ENCODE results near the gene CCNL2. TPM values are rescaled to one million over a fixed set of nuclear protein-coding genes. Genes with fewer than 3 reads are reported as not detected.

CCNL2 gene
- total and polyA plus RNA-seq, 2 of the 13 experiments (the other 11 are each of a cell fraction or from before 2014, with no cell fraction given): 105 to 340 TPM

- peak; percentile 55; the same call in 1 of the 2 replicates for TF ChIP-seq BRF2 (CRISPR knock-in tag; IDR thresholded peaks at IDR 0.05)
- TF ChIP-seq ZNF720 (CRISPR knock-in tag; IDR thresholded peaks at IDR 0.05): no peak
- peak; percentile 74; the same call in 1 of the 2 replicates for TF ChIP-seq ATF6 (CRISPR knock-in tag; conservative IDR thresholded peaks at IDR 0.05)
- no peak for TF ChIP-seq XBP1 (CRISPR knock-in tag; IDR thresholded peaks at IDR 0.05)
- TF ChIP-seq HOXA9 (CRISPR knock-in tag; IDR thresholded peaks at IDR 0.05; ENCODE audit: borderline replicate concordance): peak; percentile 86; the same call in 1 of the 2 replicates
- TF ChIP-seq ZNF33B (CRISPR knock-in tag; IDR thresholded peaks at IDR 0.05): peak; percentile 71; the same call in 1 of the 2 replicates
- no peak for TF ChIP-seq ZMAT5 (CRISPR knock-in tag; IDR thresholded peaks at IDR 0.05; ENCODE audit: borderline replicate concordance, low read depth)
- TF ChIP-seq IKZF5 (CRISPR knock-in tag; IDR thresholded peaks at IDR 0.05): peak; percentile 97
- peak; percentile 96 for TF ChIP-seq ARNTL (CRISPR knock-in tag; IDR thresholded peaks at IDR 0.05)
- TF ChIP-seq, protein P1, sequence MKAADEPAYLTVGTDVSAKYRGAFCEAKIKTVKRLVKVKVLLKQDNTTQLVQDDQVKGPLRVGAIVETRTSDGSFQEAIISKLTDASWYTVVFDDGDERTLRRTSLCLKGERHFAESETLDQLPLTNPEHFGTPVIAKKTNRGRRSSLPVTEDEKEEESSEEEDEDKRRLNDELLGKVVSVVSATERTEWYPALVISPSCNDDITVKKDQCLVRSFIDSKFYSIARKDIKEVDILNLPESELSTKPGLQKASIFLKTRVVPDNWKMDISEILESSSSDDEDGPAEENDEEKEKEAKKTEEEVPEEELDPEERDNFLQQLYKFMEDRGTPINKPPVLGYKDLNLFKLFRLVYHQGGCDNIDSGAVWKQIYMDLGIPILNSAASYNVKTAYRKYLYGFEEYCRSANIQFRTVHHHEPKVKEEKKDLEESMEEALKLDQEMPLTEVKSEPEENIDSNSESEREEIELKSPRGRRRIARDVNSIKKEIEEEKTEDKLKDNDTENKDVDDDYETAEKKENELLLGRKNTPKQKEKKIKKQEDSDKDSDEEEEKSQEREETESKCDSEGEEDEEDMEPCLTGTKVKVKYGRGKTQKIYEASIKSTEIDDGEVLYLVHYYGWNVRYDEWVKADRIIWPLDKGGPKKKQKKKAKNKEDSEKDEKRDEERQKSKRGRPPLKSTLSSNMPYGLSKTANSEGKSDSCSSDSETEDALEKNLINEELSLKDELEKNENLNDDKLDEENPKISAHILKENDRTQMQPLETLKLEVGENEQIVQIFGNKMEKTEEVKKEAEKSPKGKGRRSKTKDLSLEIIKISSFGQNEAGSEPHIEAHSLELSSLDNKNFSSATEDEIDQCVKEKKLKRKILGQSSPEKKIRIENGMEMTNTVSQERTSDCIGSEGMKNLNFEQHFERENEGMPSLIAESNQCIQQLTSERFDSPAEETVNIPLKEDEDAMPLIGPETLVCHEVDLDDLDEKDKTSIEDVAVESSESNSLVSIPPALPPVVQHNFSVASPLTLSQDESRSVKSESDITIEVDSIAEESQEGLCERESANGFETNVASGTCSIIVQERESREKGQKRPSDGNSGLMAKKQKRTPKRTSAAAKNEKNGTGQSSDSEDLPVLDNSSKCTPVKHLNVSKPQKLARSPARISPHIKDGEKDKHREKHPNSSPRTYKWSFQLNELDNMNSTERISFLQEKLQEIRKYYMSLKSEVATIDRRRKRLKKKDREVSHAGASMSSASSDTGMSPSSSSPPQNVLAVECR (CRISPR knock-in tag; IDR thresholded peaks at IDR 0.05; ENCODE audit: borderline replicate concordance): peak; percentile 98
- TF ChIP-seq SRY (CRISPR knock-in tag; IDR thresholded peaks at IDR 0.05): no peak
- peak; percentile 95 for TF ChIP-seq CBFB (CRISPR knock-in tag; IDR thresholded peaks at IDR 0.05)
- peak; percentile 91 for TF ChIP-seq UBTF (CRISPR knock-in tag; IDR thresholded peaks at IDR 0.05)
Observed at GRCh38 chr1:1400576-1401456, 1.7 kb upstream of the CCNL2 start (continued).
